ENCODE results near the gene HOPX.
"Not testable (repeated sequence)": the region's sequence is repeated elsewhere in the genome, so short reads cannot be mapped to it uniquely, and the experiment has no call there.

HOPX gene, protein sequence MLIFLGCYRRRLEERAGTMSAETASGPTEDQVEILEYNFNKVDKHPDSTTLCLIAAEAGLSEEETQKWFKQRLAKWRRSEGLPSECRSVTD

DNA sequence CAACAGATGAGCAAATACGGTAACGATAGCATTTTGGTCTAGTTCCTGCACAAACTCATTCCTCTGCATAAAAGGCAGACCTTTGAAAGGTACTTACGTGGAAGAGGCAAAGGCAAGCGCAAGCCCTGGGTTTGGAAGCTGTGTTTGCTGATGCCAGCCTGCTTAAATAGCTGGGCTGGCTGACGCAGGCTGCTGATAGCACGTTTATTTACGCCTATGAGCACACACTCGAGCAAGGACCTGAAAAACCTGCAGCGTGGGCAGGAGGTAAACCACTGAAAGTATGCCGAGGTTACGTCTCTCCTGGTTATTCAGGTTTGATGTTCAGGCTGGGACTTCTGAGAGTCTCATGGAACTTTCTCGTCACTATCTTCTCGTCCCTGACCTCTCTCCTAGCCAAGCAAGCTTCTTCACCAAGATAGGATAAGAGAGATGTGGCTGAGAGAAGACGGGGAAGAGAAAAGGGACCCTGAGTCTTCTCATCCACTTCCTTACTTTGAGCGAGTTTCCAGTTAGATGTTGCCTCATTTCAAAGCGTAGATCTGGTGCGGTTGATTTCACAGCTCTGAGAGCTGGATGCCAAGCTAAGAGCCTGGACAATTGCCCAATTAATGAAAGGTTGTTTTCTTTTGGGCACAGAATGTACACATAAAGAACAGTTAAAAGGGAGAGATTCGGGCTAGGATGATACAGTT lies at the start of gene HOPX:
TSS of gene HOPX (minus strand) at position 139 of the 695 bp plus-strand sequence. CDS start 23,480 bp downstream, outside the sequence.
- no peak for DNase-seq

DNA sequence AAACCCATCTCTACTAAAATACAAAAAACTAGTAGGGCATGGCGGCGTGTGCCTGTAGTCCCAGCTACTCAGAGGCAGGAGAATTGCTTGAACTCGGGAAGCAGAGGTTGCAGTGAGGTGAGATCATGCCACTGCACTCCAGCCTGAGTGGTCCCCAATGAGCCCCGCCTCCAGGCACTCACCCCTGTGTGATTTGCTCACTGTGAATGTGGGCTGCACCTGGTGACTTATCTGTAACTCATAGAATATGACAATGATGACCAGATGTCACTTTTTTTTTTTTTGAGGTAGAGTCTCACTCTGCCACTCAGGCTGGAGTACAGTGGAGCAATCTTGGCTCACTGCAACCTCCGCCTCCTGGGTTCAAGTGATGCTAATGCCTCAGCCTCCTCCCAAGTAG lies 49.0 kb upstream of the HOPX start:
- DNase-seq, result no peak

DNA sequence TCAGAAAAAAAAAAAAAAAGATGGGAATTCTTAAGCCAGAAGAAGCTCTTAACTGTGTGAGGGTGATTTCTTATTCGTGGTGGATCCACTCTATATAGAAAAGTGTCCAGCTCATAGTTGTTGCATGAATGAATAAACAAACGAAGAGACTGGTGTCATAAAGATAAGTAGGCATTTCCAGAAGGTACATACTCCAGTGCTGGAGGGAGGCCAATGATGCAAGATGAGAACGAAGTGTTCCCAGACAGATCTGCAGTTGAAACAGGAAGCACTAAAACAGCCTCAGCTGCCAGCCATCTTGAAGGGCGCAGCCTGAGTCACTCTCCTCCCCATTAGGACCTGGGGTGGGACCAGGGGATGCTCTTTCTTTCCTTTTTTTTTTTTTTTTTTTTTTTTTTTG lies 47.4 kb upstream of the HOPX start:
- no peak for DNase-seq

DNA sequence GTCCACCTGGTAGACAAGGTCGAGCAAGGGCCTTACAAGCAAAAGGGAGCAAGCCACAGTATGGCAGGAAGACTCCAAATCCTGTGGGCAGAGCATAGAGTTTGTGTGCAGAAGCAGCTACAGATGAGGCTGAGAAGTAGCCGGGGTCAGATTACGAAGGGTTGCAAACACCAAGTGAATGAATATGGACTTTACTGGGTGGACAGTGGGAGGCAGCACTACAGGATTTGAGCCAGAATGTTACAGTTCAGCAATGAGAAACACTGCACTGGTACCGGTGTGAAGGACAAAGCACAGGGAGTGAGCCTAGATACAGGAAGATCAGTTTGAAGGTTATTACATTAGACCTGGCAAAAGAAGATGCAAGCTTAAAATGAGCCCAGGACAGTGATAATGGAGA lies 46.1 kb upstream of the HOPX start:
- no peak for DNase-seq

DNA sequence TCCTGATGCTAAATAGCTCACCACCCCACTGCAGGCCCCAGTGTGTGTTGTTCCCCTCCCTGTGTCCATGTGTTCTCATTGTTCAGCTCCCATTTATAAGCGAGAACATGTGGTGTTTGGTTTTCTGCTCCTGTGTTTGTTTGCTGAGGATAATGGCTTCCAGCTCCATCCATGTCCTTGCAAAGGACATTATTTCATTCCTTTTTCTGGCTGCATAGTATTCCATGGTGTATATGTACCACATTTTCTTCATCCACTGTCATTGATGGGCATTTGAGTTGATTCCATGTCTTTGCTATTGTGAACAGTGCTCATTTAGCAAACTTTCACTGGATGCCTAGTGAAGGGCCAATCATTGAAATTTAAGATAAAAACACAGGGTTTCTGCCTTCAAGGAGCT lies 45.5 kb upstream of the HOPX start:
- DNase-seq, result not testable (repeated sequence)

DNA sequence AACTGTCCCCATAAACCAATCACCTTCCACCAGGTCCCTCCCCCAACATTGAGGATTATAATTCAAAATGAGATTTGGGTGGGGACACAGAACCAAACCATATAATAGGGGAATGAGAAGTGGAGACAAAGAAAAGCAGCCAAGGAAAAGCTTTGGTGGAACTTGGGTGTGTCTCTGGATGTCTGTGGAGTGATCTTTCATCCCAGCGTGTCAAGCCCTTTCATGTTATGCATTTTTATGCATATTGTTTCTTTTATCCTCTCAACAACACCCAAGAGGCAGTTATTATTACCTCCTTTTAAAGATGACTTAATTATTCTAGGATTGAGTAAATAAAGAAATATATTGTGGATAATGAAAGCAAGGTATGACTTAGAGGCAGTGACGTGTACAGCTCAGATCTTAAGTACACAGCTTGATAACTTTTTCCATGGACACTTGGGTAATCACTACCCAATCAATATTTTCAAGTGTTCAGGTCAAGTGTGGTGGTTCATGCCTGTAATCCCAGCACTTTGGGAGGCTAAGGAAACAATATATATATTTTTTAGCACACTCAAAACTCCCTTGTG lies 42.6 kb upstream of the HOPX start:
- DNase-seq, result no peak

DNA sequence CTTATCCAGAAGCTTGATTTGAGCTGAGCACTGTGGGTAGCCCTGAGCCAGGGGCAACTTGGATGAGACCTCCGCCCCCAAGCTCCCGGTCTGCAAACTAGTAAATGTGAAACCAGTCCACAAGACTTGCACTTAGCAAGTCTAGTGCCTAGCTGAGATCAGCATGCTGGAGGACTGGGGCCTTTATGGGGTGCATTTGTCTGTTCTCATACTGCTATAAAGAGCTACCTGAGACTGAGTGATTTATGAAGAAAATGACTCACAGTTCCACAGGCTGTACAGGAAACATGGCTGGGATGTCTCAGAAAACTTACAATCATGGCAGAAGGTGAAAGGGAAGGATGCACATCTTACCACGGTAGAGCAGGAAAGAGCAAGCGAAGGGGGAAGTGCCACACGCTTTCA lies 42.1 kb upstream of the HOPX start:
- DNase-seq, result no peak

DNA sequence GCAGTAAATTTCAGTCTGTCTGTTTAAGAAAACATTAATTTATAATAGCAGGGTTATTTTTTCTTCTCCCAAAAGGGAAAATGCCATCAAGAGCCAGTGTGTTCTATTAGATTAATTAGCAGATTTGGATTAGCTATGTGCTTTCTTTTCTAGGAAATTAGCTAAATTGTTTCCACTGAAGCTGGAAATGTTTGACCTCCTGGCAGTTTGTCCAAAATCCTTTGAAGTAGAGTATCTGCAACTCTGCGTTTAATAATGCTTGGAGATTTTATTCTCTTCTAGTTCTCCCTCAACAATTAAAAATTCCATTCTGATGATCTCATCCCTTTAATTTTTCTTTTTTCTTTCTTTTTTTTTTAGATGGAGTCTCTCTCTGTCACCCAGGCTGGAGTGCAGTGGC lies 27.1 kb upstream of the HOPX start:
- DNase-seq, result no peak

DNA sequence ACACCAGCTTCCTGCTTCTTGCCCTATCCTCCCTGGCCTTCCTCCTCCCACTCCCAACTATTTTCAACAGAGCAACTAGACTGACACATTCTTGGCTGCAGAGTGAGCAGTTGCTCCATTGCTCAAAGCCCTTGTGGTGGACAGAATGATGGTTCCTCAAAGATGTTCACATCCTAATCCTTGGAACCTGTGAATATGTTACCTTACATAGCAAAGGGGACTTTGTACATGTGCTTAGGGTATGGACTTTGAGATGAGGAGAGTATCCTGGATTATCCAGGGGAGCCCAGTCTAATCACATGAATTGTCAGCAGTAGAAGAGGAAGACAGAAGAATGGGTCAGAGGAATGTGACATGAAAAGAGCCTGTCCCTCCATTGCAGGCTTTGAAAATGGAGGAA lies 24.9 kb upstream of the HOPX start:
- DNase-seq, result no peak

DNA sequence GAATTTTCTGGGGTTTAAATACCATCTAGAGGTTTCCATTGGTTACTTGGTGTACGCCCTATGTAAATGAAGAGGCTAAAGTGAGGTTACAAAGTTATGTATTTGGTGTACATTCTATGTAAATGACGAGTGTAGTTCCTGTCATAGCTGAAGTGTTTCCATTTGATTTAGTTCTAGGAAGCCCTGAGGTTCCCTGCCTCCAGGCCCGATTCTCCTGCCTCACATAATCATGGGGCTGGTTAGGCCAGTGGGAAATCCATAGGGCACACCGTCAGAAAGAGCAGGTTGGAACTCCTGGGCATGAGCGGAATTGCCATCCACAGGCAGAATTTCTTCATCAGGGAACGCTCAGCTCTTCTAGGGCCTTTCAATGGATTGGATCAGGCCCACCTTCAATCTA lies 24.2 kb upstream of the HOPX start:
- DNase-seq, result no peak

DNA sequence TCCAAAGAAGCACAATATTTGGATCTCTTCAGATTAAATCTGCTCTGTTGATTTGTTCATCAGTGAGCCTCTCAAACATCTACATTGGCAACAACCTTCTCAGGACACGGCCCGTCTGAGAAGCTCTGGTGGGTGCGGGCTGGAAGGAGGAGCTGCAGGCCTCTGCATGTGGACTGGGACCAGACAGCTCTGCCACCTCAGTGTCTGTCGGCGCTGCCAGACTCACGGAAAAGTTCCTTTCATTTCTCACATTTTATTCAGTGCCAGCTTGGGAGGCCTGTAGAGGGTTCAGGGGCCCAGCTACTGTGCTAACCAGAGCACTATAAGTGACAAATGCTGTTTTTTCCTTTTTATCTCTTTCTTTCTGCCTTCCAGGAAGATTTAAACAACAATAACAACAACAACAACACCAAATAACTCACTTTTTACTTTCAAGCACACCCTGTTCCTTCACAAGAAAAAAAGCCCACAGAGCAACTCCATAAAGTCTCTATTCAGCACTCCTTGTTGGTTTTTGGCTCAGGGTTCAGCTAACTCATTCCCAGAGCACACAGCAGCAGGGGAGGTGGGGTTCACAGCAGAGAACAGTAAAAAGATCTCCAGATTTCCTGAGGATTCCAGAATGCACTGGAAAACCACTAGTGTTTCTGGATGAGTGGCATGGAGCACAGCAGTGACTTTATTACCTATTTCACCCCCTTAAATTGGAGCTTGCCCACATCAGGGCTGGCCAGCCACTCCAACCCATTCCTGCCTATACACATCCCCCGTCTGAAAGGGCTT lies 23.2 kb upstream of the HOPX start:
- no peak for DNase-seq

DNA sequence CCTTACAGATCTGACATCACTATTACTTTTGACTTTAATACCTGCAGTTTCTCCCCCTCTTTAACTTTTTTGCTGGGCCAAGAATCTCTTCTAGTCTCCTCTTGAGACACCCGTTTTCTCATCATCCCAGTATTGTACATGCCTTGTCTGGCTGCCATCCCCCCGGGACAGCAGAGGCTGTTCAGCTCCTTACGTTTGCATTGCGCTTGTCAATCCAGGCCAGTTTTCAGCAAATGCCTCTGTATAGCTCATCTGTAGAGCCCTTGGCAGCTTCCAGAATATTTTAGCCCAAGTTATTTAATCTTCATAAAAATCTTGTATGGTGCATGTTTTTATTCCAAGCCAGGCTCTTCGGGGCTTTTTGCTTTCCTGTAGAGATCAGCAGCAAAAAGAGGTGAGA lies 22.3 kb upstream of the HOPX start:
- no peak for DNase-seq

DNA sequence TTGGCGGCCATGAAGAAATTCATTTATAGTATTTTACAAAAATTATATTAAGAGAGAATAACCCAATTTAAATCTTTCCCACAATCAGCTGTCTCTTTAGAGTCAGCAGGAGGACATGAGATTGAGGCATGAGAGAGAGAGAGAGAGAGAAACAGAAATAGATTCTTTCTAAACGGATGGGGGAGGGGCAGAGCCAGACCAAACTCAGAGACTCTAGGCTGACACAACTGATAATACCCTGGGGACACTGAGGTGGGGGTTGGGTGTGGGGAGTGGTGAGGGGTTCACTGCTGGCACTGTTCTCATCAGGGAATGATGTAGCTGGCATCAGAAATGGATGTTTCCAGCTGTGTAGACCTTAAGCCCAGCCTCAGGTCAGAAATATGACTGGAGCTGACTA lies 20.5 kb upstream of the HOPX start:
- no peak for DNase-seq

DNA sequence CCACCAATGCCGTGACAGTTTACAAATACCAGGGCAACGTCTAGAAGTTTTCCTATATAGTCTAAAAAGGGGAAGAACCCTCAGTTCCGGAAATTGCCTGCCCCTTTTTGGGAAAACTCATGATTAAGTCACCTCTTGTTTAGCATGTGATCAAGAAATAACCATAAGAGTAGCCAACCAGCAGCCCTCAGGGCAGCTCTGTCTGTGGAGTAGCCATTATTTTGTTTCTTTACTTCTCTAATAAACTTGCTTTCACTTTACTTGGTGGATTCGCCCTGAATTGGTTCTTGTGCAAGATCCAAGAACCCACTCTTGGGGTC lies 20.0 kb upstream of the HOPX start:
- no peak for DNase-seq

DNA sequence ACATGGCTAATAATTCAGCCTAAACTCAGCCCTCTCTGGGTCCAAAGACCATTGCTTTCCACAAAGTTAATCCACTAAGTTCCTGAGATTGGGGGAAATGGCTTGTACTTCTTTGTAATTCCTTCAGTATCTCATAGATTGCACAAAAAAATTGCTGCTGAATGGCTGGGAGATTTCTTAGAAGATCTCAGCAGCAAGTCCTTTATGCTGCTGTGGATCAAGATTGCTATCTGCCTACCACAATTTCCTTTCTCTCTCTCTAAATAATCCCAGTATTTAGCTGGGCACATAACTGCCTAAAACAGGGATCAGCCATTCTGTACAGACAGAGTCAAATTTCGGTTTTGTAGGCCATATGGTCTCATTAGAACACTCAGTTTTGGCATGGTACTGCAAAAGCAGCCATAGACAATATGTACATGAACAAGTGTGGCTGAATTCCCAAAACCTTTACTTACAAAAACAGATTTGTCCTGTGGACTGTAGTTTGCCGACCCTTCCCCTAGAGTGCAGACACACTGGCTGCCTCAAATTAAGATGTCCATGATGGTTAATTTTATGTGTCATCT lies 18.5 kb upstream of the HOPX start:
- DNase-seq, result peak; percentile 54

DNA sequence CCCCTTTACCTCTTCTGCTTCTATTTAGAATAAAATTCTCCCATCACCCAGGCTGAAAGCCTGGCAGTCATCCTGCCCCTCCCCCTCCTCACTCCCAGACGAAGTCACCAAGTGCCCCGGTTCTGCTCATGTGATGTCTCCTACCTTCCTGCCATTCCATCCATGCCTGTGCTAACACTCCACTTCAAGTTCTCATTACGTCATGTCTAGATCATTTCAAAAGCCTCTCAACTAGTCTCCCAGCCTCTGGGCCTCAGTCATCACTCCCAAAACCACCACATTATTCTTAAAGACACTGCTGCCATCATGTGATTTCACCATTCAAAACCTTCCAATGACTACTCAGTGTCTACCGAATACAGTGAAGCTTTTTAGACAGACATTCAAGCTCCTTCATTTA lies 17.2 kb upstream of the HOPX start:
- DNase-seq, result no peak

DNA sequence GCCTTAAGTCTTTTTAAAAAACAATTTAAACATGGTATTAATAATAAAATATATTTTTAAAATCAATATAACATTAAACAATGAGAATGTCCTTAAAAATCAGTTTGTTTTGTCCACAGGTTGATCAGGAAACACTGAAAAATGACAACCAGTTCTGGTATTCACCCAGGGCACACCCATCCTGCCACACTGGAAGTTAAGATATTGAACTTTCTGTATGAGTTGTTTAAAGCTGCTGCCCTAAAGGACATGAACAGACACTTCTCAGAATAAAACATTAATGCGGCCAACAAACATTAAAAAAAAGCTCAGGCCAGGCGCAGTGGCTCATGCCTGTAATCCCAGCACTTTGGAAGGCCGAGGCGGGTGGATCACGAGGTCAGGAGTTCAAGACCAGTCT lies 15.0 kb upstream of the HOPX start:
- no peak for DNase-seq

DNA sequence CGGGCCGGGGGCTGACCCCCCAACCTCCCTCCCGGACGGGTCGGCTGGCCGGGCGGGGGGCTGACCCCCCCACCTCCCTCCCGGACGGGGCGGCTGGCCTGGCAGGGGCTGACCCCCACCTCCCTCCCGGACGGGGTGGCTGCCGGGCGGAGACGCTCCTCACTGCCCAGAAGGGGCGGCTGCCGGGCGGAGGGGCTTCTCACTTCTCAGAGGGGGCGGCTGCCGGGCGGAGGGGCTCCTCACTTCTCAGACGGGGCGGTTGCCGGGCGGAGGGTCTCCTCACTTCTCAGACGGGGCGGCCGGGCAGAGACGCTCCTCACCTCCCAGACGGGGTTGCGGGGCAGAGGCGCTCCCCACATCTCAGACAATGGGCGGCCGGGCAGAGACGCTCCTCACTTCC lies 12.4 kb upstream of the HOPX start:
- not testable (repeated sequence) for DNase-seq

DNA sequence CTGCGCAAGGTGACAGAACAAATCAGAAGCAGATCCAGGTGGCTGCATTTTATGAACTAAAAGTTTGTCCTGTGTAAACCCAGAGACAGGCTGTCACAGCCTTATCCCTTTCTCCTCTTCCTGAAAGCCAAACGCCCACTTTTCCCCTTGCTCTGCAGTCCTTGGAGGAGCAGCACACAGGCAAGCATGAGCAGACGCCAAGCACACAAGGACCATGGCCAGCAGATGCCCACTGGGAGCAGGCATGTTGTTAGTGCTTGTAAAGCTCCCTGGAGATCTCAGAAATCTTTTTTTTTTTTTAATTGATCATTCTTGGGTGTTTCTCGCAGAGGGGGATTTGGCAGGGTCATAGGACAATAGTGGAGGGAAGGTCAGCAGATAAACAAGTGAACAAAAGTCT lies 11.5 kb upstream of the HOPX start:
- DNase-seq, result peak; percentile 86

DNA sequence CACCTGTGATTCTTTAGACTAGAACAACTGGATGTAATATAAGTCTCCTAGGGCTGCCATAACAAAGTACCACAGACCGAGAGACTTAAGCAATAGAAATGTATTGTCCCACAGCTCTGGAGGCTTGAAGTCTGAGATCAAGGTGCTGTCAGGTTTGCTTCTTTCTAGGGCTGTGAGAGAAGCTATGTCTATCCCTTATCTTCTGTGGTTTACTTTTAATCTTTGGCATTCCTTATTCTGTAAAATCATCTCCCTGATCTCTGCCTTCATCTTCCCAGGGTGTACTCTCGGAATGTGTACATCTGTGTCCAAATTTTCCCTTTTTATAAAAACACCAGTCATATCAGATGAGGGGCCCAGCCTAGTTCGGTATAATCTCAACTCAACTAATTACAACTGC lies 10.3 kb upstream of the HOPX start:
- DNase-seq, result no peak

DNA sequence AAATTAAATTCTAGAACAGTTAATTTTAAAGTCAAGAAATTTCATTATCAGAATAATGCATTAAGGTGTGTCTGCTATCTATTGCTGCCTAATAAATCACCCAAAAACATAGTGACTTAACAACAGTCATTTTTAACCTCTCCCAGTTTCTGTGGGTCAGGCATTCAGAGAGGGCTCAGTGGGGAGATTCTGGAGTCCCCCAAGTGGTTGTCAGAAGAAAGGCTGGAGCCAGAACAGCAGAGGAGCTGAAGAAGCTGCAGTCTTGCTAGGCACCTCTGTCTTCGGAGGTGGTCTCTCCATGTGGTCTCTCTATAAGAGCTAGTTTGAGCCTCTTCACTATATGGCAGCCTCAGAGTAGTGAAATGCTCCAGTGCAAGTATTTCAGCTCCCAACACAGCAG lies 9.3 kb upstream of the HOPX start:
- no peak for DNase-seq

DNA sequence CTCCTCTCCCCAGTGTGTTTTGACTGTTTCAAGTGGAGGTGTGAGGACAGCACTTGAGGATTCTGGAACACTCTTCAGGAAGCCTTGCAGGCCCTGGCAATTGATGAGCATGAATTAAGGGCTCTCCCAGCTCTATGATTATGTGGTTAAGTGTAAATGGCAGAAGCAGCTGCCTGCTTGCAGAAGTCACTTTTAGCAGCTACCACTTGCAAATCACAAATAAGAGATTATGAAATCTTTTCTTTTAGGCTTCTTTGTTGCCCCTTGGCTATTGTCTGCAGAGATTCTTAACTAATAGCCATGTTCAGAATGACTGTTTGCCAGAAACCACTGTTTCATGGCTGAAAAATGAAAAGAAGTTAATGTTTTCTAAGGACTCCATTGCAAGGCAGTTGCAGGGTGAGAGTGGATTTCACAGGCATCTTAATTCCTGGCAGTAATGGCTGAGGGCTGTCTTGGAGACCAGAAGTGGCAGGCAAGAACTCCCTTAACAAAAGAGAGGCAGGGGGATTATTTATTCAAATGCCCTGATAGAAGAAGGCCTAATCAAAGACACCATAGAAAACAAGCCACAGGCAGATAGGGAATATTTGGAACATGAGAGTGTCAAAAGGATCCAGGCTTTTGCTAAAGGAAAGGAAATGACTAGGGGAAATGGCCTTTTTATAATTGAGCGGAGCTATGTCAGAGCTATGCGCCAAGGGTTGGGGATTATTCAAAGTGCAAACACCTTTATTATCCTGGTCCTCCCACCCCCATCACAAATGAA lies 8.3 kb upstream of the HOPX start:
- DNase-seq, result no peak

DNA sequence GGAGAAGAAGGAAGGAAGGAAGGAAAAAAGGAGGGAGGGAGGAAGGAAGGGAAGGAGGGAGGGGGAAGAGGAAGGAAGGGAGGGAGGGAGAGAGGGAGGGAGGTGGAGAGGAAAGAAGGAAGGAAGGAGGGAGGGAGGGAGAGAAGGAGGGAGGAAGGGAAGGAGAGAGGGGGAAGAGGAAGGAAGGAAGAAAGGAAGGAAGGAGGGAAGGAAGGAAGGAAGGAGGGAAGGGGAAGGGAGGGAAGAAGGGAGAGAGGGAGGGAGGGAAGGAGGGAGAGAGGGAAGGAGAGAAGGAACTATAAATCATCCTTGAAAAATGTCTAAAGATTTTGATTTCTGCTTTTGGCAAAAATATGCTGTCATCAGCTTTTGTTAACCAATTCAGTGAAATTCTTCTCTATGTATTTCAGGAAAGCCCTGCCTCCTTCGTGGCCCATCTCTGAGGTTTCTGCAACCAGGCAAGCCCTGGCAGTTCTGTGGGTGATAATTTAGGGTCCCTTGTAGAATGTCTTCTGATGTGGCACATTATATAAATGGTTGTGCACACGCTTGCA lies 7.1 kb upstream of the HOPX start:
- no peak for DNase-seq
